Upper lobe of left lung (tissue), 6 donors: ENCODE data around the gene C13orf46. TPM values are rescaled to one million over a fixed set of nuclear protein-coding genes. Genes with fewer than 3 reads are reported as not detected.

Experiments used
- ATAC-seq, 2 donors: fragments of 200-7000 bp; cut with Tn5 transposase; one replicate each; pipeline ENCODE4 v1.9.1; 2022; ENCODE audit warnings: mild to moderate bottlenecking in 2 of 2, moderate library complexity in 2 of 2; ENCODE audit not compliant: low FRiP score in 2 of 2
- DNase-seq, 2 donors: peaks; one replicate each; pipeline ENCODE4 v3.0.0-alpha.2; 2019 to 2020
- H3K27ac ChIP-seq, 4 donors: fragments of 200-600 bp; sonication (generic); one replicate each; pipeline ENCODE4 v1.5.1; 2016 to 2019
- H3K27me3 ChIP-seq, 4 donors: fragments of 200-600 bp; sonication (generic); one replicate each; pipeline ENCODE4 v1.5.1; 2017 to 2019
- H3K36me3 ChIP-seq, 4 donors: fragments of 200-600 bp; sonication (generic); one replicate each; pipeline ENCODE4 v1.5.1; 2016 to 2019
- H3K4me1 ChIP-seq, 4 donors: fragments of 200-600 bp; sonication (generic); one replicate each; pipeline ENCODE4 v1.5.1; 2018 to 2019
- H3K4me3 ChIP-seq, 4 donors: fragments of 200-600 bp; sonication (generic); one replicate each; pipeline ENCODE4 v1.5.1; 2017 to 2019; ENCODE audit warnings: mild to moderate bottlenecking in 2 of 4, moderate library complexity in 1 of 4
- H3K9me3 ChIP-seq, 4 donors: fragments of 200-600 bp; sonication (generic); one replicate each; pipeline ENCODE4 v1.5.1; 2018 to 2019
- CTCF ChIP-seq, 6 experiments: fragments of 450-650 bp in 4 of 6; fragments of 200-600 bp in 2 of 6; sonication (generic) in 2 of 6; IDR thresholded peaks; one replicate each; pipeline ENCODE4 v1.5.1; 2016 to 2019; ENCODE audit warnings: antibody characterized with exemption in 6 of 6
- EP300 ChIP-seq, 4 donors: sonication (generic); formaldehyde crosslinking; IDR thresholded peaks; one replicate each; pipeline ENCODE4 v1.5.1; 2017; ENCODE audit warnings: antibody characterized with exemption in 4 of 4, control low read depth in 2 of 4
- POLR2A ChIP-seq, 4 donors: fragments of 450-650 bp; IDR thresholded peaks; one replicate each; pipeline ENCODE4 v1.5.1; 2016 to 2017; ENCODE audit warnings: antibody characterized with exemption in 4 of 4, mild to moderate bottlenecking in 2 of 4
- POLR2AphosphoS5 ChIP-seq, 2 donors: sonication (generic); formaldehyde crosslinking; IDR thresholded peaks; one replicate each; pipeline ENCODE4 v1.5.1; 2017; ENCODE audit warnings: antibody characterized with exemption in 2 of 2
- WGBS, 2 donors: methylation state at CpG; one replicate each; pipeline ENCODE4 v1.1.5; 2017 to 2018; 5-methylcytosine and 5-hydroxymethylcytosine counted together
- total RNA-seq, 6 donors: library from RNA; depleted of rRNA in 4 of 6; stranded (reverse); fragments of >200 nt in 4 of 6; gene quantifications; one replicate each; pipeline versions ENCODE4 v1.1.0 to v1.2.1, GENCODE V29; 2016 to 2021
- donor health status: DM: no; HTN: no; CAD: no; lungs with moderate emphysema.
- donor health status: DM: no; HTN: yes; CAD: no; lungs with severe emphysema.

Gene C13orf46
- total RNA-seq, 6 donors from 2014 or later = 5.5 to 44.0 (median 14.7) TPM

- Histone ChIP-seq H3K4me1 (peaks cover 0 to 6% (median 0%) of the 10 kb centered on the region in 4 donors), H3K36me3 (no peaks in the 10 kb centered on the region), H3K27me3 (no peaks in the 10 kb centered on the region), H3K27ac (no peak overlapping the region), H3K4me3 (no peak overlapping the region), H3K9me3 (no peaks in the 10 kb centered on the region)
- ATAC-seq = no peak
- TF ChIP-seq POLR2A (IDR thresholded peaks at IDR 0.05) = no peak
- no peak for TF ChIP-seq POLR2AphosphoS5 (IDR thresholded peaks at IDR 0.05)
- no peak for TF ChIP-seq EP300 (IDR thresholded peaks at IDR 0.05)
- TF ChIP-seq CTCF (IDR thresholded peaks at IDR 0.05) = no peak
- 71 to 72% methylated on average over 4 of the region's 4 CpGs for WGBS, 2 donors
- peak; percentile 20 to 46 for DNase-seq
Measured at GRCh38 chr13:113906571-113906970, 67.3 kb downstream of the C13orf46 start.

GRCh38 chr13:113905942-113906341 is 67.9 kb downstream of the C13orf46 start:
- no peaks in the 10 kb centered on the region for H3K9me3 ChIP-seq
- 87 to 93% methylated on average over 8 of the region's 8 CpGs for WGBS, 2 donors
- DNase-seq (peak; percentile 5 to 49), ATAC-seq (no peak)
- H3K4me1 ChIP-seq = peaks cover 0 to 6% (median 0%) of the 10 kb centered on the region in 4 donors
- H3K27me3 ChIP-seq = no peaks in the 10 kb centered on the region
- TF ChIP-seq EP300 (IDR thresholded peaks at IDR 0.05) (no peak), CTCF (IDR thresholded peaks at IDR 0.05) (no peak), POLR2AphosphoS5 (IDR thresholded peaks at IDR 0.05) (no peak), POLR2A (IDR thresholded peaks at IDR 0.05) (no peak)
- no peaks in the 10 kb centered on the region for H3K36me3 ChIP-seq
- no peak overlapping the region for H3K4me3 ChIP-seq
- no peak overlapping the region for H3K27ac ChIP-seq

- Histone ChIP-seq H3K36me3 (no peaks in the 10 kb centered on the region), H3K9me3 (no peaks in the 10 kb centered on the region), H3K27ac (no peak overlapping the region), H3K4me1 (peaks cover 0 to 6% (median 0%) of the 10 kb centered on the region in 4 donors), H3K27me3 (no peaks in the 10 kb centered on the region), H3K4me3 (no peak overlapping the region)
- no peak for ATAC-seq
- 84 to 86% methylated on average over 9 of the region's 9 CpGs for WGBS, 2 donors
- peak in 1 of 2 donors; percentile 8 for DNase-seq
- TF ChIP-seq CTCF (IDR thresholded peaks at IDR 0.05) = no peak
- TF ChIP-seq EP300 (IDR thresholded peaks at IDR 0.05) = no peak
- no peak for TF ChIP-seq POLR2AphosphoS5 (IDR thresholded peaks at IDR 0.05)
- no peak for TF ChIP-seq POLR2A (IDR thresholded peaks at IDR 0.05)
Measured at GRCh38 chr13:113905018-113905417, 68.9 kb downstream of the C13orf46 start.

- peaks cover 0 to 6% (median 0%) of the 10 kb centered on the region in 4 donors for H3K4me1 ChIP-seq
- ATAC-seq = peak; percentile 56 to 64
- no peaks in the 10 kb centered on the region for H3K27me3 ChIP-seq
- H3K9me3 ChIP-seq = no peaks in the 10 kb centered on the region
- DNase-seq = peak in 1 of 2 donors; percentile 33
- H3K4me3 ChIP-seq = no peak overlapping the region
- no peaks in the 10 kb centered on the region for H3K36me3 ChIP-seq
- no peak overlapping the region for H3K27ac ChIP-seq
- TF ChIP-seq EP300 (IDR thresholded peaks at IDR 0.05) (no peak), POLR2A (IDR thresholded peaks at IDR 0.05) (no peak), POLR2AphosphoS5 (IDR thresholded peaks at IDR 0.05) (peak in 1 of 2 donors; percentile 27), CTCF (IDR thresholded peaks at IDR 0.05) (peak; percentile 42 to 64 (median 56))
- 65 to 69% methylated on average over 8 of the region's 8 CpGs for WGBS, 2 donors
Measured at GRCh38 chr13:113904411-113904810, 69.5 kb downstream of the C13orf46 start.

- 85 to 93% methylated on average over 9 of the region's 9 CpGs for WGBS, 2 donors
- Histone ChIP-seq H3K4me3 (no peak overlapping the region), H3K36me3 (no peaks in the 10 kb centered on the region), H3K9me3 (no peaks in the 10 kb centered on the region), H3K4me1 (peaks cover 0 to 6% (median 0%) of the 10 kb centered on the region in 4 donors), H3K27ac (peak overlapping the region in 1 of 4 donors; percentile 38), H3K27me3 (no peaks in the 10 kb centered on the region)
- peak in 1 of 2 donors; percentile 0 for DNase-seq
- ATAC-seq = no peak
- TF ChIP-seq CTCF (IDR thresholded peaks at IDR 0.05) (no peak), POLR2AphosphoS5 (IDR thresholded peaks at IDR 0.05) (no peak), POLR2A (IDR thresholded peaks at IDR 0.05) (no peak), EP300 (IDR thresholded peaks at IDR 0.05) (no peak)
Measured at GRCh38 chr13:113903912-113904311, 70.0 kb downstream of the C13orf46 start.
